LNCAP (cell line): ENCODE data around the gene DHCR24.

Experiments
- TF ChIP-seq, protein P1 (sequence below): fragments of 450-650 bp; IDR thresholded peaks from 2 replicates; pipeline ENCODE4 v1.5.1; 2017; ENCODE audit warnings: mild to moderate bottlenecking

DHCR24 gene

DNA sequence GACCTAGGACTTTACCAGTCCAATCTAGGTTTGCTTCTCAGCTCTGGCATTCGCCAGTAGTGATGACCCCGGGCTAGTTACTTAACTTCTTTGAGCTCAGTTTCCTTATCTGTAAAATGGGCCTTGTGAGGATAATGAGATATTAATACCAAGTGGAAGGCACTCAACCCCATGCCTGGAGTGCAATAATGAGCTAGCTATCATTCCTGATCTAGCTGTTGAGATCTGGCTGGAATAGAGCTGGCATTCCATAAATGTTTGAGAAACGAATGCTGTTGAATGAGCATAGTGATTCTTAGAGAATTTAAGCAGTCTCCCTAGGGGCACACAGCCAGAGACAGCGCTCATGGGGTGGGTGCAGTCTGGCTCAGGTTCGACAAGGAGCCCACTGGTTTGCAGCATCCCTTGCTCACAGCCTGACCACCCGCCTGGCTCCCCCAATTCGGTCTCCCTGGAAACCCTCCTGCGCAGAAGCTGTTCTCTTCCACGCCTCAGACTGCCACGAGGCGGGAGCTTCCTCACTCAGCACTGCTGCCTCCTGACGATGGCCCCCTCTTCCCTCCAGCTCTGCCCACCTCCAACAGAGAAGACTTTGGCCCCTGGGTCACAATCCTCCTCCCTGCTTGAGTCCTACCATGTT lies 32.5 kb downstream of the DHCR24 start:
- TF ChIP-seq, protein P1, sequence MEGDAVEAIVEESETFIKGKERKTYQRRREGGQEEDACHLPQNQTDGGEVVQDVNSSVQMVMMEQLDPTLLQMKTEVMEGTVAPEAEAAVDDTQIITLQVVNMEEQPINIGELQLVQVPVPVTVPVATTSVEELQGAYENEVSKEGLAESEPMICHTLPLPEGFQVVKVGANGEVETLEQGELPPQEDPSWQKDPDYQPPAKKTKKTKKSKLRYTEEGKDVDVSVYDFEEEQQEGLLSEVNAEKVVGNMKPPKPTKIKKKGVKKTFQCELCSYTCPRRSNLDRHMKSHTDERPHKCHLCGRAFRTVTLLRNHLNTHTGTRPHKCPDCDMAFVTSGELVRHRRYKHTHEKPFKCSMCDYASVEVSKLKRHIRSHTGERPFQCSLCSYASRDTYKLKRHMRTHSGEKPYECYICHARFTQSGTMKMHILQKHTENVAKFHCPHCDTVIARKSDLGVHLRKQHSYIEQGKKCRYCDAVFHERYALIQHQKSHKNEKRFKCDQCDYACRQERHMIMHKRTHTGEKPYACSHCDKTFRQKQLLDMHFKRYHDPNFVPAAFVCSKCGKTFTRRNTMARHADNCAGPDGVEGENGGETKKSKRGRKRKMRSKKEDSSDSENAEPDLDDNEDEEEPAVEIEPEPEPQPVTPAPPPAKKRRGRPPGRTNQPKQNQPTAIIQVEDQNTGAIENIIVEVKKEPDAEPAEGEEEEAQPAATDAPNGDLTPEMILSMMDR: no peak

DNA sequence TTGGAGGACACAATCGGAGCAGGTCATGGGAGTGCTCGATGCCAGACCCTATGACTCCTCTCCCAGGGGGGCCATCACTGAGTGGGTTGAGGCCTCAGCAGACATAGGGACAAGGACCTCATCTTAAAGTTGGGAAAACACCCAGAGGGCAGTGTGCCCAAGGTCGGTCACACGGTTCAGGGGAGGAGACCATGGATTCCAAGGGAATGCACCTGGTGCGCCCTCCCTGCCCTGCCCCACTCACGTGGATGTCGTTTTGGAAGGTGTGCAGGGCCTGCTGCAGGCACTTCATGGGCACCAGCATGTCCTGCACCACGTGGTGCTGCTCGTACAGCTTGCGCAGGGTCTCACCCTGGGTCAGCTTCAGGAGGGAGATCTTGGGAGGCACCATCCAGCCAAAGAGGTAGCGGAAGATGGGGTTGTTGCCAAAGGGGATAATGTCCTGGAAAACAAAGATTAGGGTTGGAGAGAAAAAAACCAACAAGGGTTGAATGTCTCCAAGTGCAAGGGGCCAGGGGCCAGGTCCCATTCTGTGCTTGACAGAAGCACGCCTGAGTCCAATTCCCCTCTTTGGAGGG lies 33.1 kb downstream of the DHCR24 start:
- TF ChIP-seq, protein P1: no peak

DNA sequence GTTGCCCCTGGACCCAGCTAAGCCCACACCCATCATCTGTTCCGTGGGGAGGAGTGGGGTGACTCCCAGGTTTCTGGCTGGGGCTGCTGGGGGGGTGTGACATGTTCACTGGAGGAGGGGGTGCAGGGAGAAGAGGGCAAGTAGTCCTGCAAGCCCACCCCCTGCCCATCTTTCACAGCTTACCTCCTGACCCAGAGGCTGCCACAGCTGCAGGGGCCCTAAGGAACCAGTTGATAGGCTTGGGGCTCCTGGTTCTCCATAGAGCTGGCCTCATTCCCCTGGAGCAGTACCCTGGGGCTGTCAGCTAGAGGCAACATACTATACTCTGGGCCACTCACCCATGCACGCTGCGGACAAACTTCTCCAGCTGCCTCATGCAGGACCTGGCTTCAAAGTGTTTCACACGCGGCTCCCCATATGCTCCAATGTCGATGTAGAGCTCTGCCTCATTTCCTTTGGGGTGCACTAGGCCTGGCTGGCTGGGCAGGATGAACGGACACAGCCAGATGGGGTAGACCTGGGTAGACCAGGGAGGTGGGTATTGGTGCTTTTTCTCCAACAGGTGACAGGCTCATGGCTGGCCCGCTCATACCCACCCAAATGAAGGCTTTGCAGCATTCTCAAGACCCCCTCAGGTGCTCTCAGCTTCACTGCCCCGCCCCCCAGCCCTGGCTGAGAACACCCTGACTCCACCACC lies 33.8 kb downstream of the DHCR24 start:
- TF ChIP-seq, protein P1: no peak

- TF ChIP-seq, protein P1: no peak
These were observed 35.0 kb downstream of the DHCR24 start for GRCh38 chr1:54851936-54852524.

- TF ChIP-seq, protein P1: no peak
These were observed 35.6 kb downstream of the DHCR24 start for GRCh38 chr1:54851406-54851805.

DNA sequence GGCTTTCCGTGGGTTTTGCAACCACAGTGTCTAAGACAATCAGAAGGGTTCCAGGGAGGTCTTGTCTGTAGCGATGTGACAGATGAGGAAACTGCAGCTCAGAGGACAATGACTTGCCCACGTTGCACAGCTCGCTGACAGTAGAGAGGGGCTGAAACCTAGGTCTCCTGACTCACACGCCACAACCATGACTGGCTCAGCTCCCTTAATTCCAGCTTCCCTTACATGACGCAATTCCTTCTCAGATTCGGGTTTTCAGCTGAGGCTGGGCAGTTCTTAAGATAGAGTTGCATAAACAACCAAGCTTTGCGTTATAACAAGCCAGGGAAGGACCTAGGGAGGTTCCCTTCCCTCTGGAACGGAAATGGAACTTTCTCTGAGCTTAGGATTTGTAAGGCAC lies 36.3 kb downstream of the DHCR24 start:
- TF ChIP-seq, protein P1: no peak

GRCh38 chr1:54850069-54850730 lies 36.8 kb downstream of the DHCR24 start:
- TF ChIP-seq, protein P1: no peak
